NCI-H774 (cell line): ENCODE measurements around the gene OXER1.

Experiments
- DNase-seq: peaks from one replicate; lab custom pipeline; 2025; lab: John Stamatoyannopoulos, UW

OXER1 gene

GRCh38 chr2:42764096-42764495 lies at the start of gene OXER1:
TSS of gene OXER1 (minus strand) at chr2:42764135. CDS start at chr2:42764062, 73 bp downstream.
- no peak for DNase-seq

GRCh38 chr2:42812899-42813479 lies 49.1 kb upstream of the OXER1 start:
- DNase-seq: no peak

- DNase-seq: peak; percentile 30
Observed at GRCh38 chr2:42810971-42811811, 47.3 kb upstream of the OXER1 start.

GRCh38 chr2:42810121-42810970 lies 46.4 kb upstream of the OXER1 start:
- peak; percentile 92 for DNase-seq

- DNase-seq: peak; percentile 69
Observed at GRCh38 chr2:42809819-42810120, 45.8 kb upstream of the OXER1 start.

GRCh38 chr2:42809131-42809818 lies 45.3 kb upstream of the OXER1 start:
- peak; percentile 72 for DNase-seq

GRCh38 chr2:42808301-42808700 lies 44.4 kb upstream of the OXER1 start:
- DNase-seq: no peak

GRCh38 chr2:42806786-42807185 lies 42.9 kb upstream of the OXER1 start:
- no peak for DNase-seq

GRCh38 chr2:42804891-42805290 lies 41.0 kb upstream of the OXER1 start:
- no peak for DNase-seq

GRCh38 chr2:42804338-42804737 lies 40.4 kb upstream of the OXER1 start:
- DNase-seq: no peak

- DNase-seq: no peak
Observed at GRCh38 chr2:42802150-42802549, 38.2 kb upstream of the OXER1 start.

- DNase-seq: no peak
Observed at GRCh38 chr2:42801381-42801780, 37.4 kb upstream of the OXER1 start.

GRCh38 chr2:42800981-42801380 lies 37.0 kb upstream of the OXER1 start:
- DNase-seq: no peak

GRCh38 chr2:42800461-42800962 lies 36.6 kb upstream of the OXER1 start:
- no peak for DNase-seq

- no peak for DNase-seq
Observed at GRCh38 chr2:42799881-42800280, 35.9 kb upstream of the OXER1 start.

- DNase-seq: no peak
Observed at GRCh38 chr2:42797281-42797680, 33.3 kb upstream of the OXER1 start.

- DNase-seq: no peak
Observed at GRCh38 chr2:42796427-42797248, 32.7 kb upstream of the OXER1 start.

- DNase-seq: no peak
Observed at GRCh38 chr2:42795841-42796301, 31.9 kb upstream of the OXER1 start.

- DNase-seq: no peak
Observed at GRCh38 chr2:42795275-42795674, 31.3 kb upstream of the OXER1 start.

GRCh38 chr2:42794271-42795046 lies 30.5 kb upstream of the OXER1 start:
- no peak for DNase-seq
